Measurements from ENCODE around the gene SIRT7.

DNA sequence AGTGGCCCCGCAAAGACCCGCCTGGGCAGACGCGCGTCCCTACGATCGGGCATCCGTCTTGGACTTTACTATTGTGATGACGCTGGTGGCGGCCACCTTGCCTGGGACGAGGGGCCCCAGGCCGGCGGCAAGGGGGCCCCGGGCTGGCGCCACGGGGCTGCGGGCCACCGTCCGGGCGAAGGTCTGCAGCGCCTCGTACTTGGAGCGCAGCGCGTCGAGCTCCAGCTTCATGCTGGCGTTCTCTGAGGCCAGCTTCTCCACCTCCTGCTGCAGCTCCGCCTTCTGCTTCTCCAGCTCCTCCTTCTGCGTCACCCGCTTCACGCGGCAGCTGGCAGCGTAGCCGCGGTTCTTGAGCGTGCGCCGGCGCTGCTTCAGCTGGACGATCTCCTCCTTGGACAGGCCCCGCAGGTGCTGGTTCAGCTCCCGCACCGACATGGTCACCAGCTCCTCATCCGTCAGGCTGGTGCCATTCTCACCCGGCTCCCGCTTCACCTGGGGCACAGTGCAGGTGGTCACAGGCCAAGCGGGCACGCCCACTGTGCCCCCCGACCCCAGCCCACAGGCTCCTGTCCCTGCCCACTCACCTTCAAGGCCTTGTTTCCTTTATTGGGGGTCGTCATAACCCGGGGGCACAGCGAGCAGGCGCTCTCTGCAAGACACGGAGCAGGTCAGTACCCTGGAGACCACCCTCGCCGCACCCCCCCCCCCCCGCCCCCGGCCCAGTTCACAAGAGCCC lies 4.8 kb upstream of the SIRT7 start:
- TF ChIP-seq, protein P1, sequence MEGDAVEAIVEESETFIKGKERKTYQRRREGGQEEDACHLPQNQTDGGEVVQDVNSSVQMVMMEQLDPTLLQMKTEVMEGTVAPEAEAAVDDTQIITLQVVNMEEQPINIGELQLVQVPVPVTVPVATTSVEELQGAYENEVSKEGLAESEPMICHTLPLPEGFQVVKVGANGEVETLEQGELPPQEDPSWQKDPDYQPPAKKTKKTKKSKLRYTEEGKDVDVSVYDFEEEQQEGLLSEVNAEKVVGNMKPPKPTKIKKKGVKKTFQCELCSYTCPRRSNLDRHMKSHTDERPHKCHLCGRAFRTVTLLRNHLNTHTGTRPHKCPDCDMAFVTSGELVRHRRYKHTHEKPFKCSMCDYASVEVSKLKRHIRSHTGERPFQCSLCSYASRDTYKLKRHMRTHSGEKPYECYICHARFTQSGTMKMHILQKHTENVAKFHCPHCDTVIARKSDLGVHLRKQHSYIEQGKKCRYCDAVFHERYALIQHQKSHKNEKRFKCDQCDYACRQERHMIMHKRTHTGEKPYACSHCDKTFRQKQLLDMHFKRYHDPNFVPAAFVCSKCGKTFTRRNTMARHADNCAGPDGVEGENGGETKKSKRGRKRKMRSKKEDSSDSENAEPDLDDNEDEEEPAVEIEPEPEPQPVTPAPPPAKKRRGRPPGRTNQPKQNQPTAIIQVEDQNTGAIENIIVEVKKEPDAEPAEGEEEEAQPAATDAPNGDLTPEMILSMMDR (conservative IDR thresholded peaks at IDR 0.05 in 1 of 2, IDR thresholded peaks at IDR 0.05 in 1 of 2; ENCODE audit: extremely low read depth in 1 of 2, insufficient read depth in 1 of 2, low read depth in 1 of 2, low read length in 2 of 2) = no peak
- no peak for TF ChIP-seq EZH2 (IDR thresholded peaks at IDR 0.05; ENCODE audit: borderline replicate concordance, low read length)

Data from mammary epithelial cell (primary cell).